K562 (cell line): ENCODE measurements around the gene UBE2I. TPM values are rescaled to one million over a fixed set of nuclear protein-coding genes. Genes with fewer than 3 reads are reported as not detected.

Experiments used
- ARNT ChIP-seq, 2 experiments: fragments of 450-650 bp; IDR thresholded peaks; 2 replicates each; pipeline ENCODE4 v1.6.1; 2016; ENCODE audit warnings: mild to moderate bottlenecking in 1 of 2
- ATF6 ChIP-seq: sonication (generic); formaldehyde crosslinking; IDR thresholded peaks from 2 replicates; pipeline ENCODE4 v1.4.0; 2020; ENCODE audit warnings: mild to moderate bottlenecking, missing genetic modification reagents
- CXXC5 ChIP-seq: fragments of 250-450 bp; sonication (Bioruptor Pico); IDR thresholded peaks from 2 replicates; pipeline ENCODE4 v1.8.0; 2022; ENCODE audit warnings: inconsistent platforms, mild to moderate bottlenecking, moderate library complexity
- E2F6 ChIP-seq, 2 experiments: IDR thresholded peaks; 2 replicates each; pipeline ENCODE4 v1.6.1; 2011; ENCODE audit warnings: borderline replicate concordance in 1 of 2, control low read depth in 1 of 2, low read depth in 1 of 2, low read length in 1 of 2, mild to moderate bottlenecking in 1 of 2, mixed read lengths in 1 of 2, moderate library complexity in 1 of 2; ENCODE audit not compliant: insufficient read depth in 1 of 2, insufficient read length in 1 of 2, poor library complexity in 1 of 2, severe bottlenecking in 1 of 2; ENCODE audit errors: extremely low read depth in 1 of 2
- ESRRA ChIP-seq: fragments of 450-650 bp; IDR thresholded peaks from 2 replicates; pipeline ENCODE4 v1.6.1; 2014; ENCODE audit warnings: low read depth, mild to moderate bottlenecking, moderate library complexity, borderline replicate concordance
- FOXA3 ChIP-seq, 2 experiments: fragments of 450-650 bp in 1 of 2; sonication (generic) in 1 of 2; formaldehyde crosslinking; IDR thresholded peaks in 1 of 2; conservative IDR thresholded peaks in 1 of 2; 2 replicates each; pipeline versions ENCODE4 v1.4.0 to v1.8.0; 2020 to 2022; ENCODE audit warnings: mild to moderate bottlenecking in 2 of 2, missing genetic modification reagents in 1 of 2
- KLF16 ChIP-seq: IDR thresholded peaks from 2 replicates; pipeline ENCODE4 v1.6.1; 2016; ENCODE audit warnings: antibody characterized with exemption
- MAX ChIP-seq: sonication (generic); formaldehyde crosslinking; IDR thresholded peaks from 2 replicates; pipeline ENCODE4 v1.9.0; 2022; ENCODE audit warnings: mild to moderate bottlenecking, missing genetic modification reagents
- MED1 ChIP-seq: sonication (generic); formaldehyde crosslinking; IDR thresholded peaks from 2 replicates; pipeline ENCODE4 v1.8.1; 2023; ENCODE audit warnings: missing genetic modification reagents, borderline replicate concordance
- POLR2AphosphoS5 ChIP-seq: IDR thresholded peaks from 2 replicates; pipeline ENCODE4 v1.6.1; 2011; ENCODE audit warnings: mild to moderate bottlenecking, low read depth, low read length, moderate library complexity; ENCODE audit not compliant: control insufficient read depth, insufficient read depth
- SNIP1 ChIP-seq: fragments of 450-650 bp; IDR thresholded peaks from 2 replicates; pipeline ENCODE4 v1.7.1; 2017; ENCODE audit warnings: low read depth, mild to moderate bottlenecking
- SP2 ChIP-seq: IDR thresholded peaks from 2 replicates; pipeline ENCODE4 v1.6.1; 2011; ENCODE audit warnings: mild to moderate bottlenecking, low read depth, low read length, moderate library complexity; ENCODE audit not compliant: poor library complexity, severe bottlenecking; ENCODE audit errors: extremely low read depth
- TAF1 ChIP-seq: IDR thresholded peaks from 2 replicates; pipeline ENCODE4 v1.6.1; 2011; ENCODE audit warnings: mild to moderate bottlenecking, low read length, moderate library complexity; ENCODE audit not compliant: insufficient read depth, control insufficient read depth, severe bottlenecking; ENCODE audit errors: extremely low read depth
- ZNF143 ChIP-seq: sonication (generic); formaldehyde crosslinking; IDR thresholded peaks from 2 replicates; pipeline ENCODE4 v1.9.0; 2022; ENCODE audit warnings: mild to moderate bottlenecking, missing genetic modification reagents
- ZNF23 ChIP-seq: fragments of 250-450 bp; sonication (Bioruptor Pico); IDR thresholded peaks from 2 replicates; pipeline ENCODE4 v1.4.0; 2020; ENCODE audit warnings: mild to moderate bottlenecking
- ZNF449 ChIP-seq: fragments of 250-450 bp; sonication (Bioruptor Pico); IDR thresholded peaks from 2 replicates; pipeline ENCODE4 v1.8.0; 2022; ENCODE audit warnings: moderate library complexity, mild to moderate bottlenecking, inconsistent platforms
- ZNF740 ChIP-seq, 3 experiments: fragments of 200-800 bp in 1 of 3; sonication (Bioruptor generic) in 1 of 3; sonication (generic) in 1 of 3; formaldehyde crosslinking in 1 of 3; IDR thresholded peaks; 2 replicates each; pipeline versions ENCODE4 v1.6.1 to v1.8.0; 2016 to 2022; ENCODE audit warnings: mild to moderate bottlenecking in 2 of 3, missing compliant biosample characterization in 2 of 3, missing genetic modification characterization in 2 of 3, missing genetic modification reagents in 1 of 3
- polyA plus RNA-seq, 8 experiments: library from polyadenylated mRNA; depleted of rRNA in 4 of 8; stranded (reverse) in 5 of 8; unstranded in 3 of 8; fragments of >200 nt; fragmentation: Nextera tagmentation in 2 of 8; fragmentation: Illumina TruSeq in 1 of 8; extraction: Ambion mirVana in 2 of 8; extraction: Trizol in 1 of 8; gene quantifications; 2 replicates each; pipeline versions ENCODE4 v1.2.1 to v1.2.3, GENCODE V29; 2011 to 2014; ENCODE audit warnings: inconsistent platforms in 1 of 8, missing spikeins in 1 of 8
- total RNA-seq, 7 experiments: library from RNA; depleted of rRNA in 6 of 7; stranded (reverse); fragments of >200 nt in 6 of 7; fragmentation: Illumina TruSeq in 2 of 7; extraction: Trizol in 2 of 7; gene quantifications; 2 replicates each; pipeline versions ENCODE4 v1.2.1 to v1.2.3, GENCODE V29; 2011 to 2021; ENCODE audit warnings: low replicate concordance in 1 of 7

UBE2I gene
- total and polyA plus RNA-seq, 9 of the 15 experiments (the other 6 are each of a cell fraction or from before 2014, with no cell fraction given) = 36.6 to 254 (median 104) TPM

- TF ChIP-seq ZNF449 (CRISPR knock-in tag) = no peak
- no peak for TF ChIP-seq MED1
- no peak for TF ChIP-seq SP2
- TF ChIP-seq POLR2AphosphoS5 = peak; percentile 34; the same call in 1 of the 2 replicates
- peak; percentile 53 for TF ChIP-seq CXXC5 (CRISPR knock-in tag)
- TF ChIP-seq ZNF740 (CRISPR knock-in tag; IDR thresholded peaks at IDR 0.05) = peak; percentile 15; the same call in 1 of the 2 replicates
- no peak for TF ChIP-seq ZNF740 (tag; IDR thresholded peaks at IDR 0.05)
- TF ChIP-seq ZNF143 (CRISPR knock-in tag) = no peak
- TF ChIP-seq SNIP1 = no peak
- no peak for TF ChIP-seq FOXA3 (CRISPR knock-in tag; conservative IDR thresholded peaks at IDR 0.05 in 1 of 2, IDR thresholded peaks at IDR 0.05 in 1 of 2)
- 0 out of 2 replicates have a peak, but pooled peaks have one; percentile 14 for TF ChIP-seq MAX (CRISPR knock-in tag)
- TF ChIP-seq TAF1 = peak; percentile 88
- no peak for TF ChIP-seq ZNF23
- no peak for TF ChIP-seq ATF6 (CRISPR knock-in tag)
- no peak for TF ChIP-seq ESRRA
- TF ChIP-seq E2F6 (IDR thresholded peaks at IDR 0.05; ENCODE audit: borderline replicate concordance in 1 of 2, extremely low read depth in 1 of 2, insufficient read depth in 1 of 2, insufficient read length in 1 of 2, low read depth in 1 of 2, low read length in 1 of 2, poor library complexity in 1 of 2, severe bottlenecking in 1 of 2) = peak in 1 of 2 experiments; percentile 68
- no peak for TF ChIP-seq ARNT (IDR thresholded peaks at IDR 0.05)
- TF ChIP-seq KLF16 = no peak
Measured at GRCh38 chr16:1333149-1333812, 23.8 kb downstream of the UBE2I start, which contains the start of gene BAIAP3 (continued).
